K562 (cell line): ENCODE measurements around the gene TTC38. TPM values are rescaled to one million over a fixed set of nuclear protein-coding genes. Genes with fewer than 3 reads are reported as not detected.

Source experiments
- CBFB ChIP-seq: sonication (generic); formaldehyde crosslinking; IDR thresholded peaks from 2 replicates; pipeline ENCODE4 v1.4.0; 2020; ENCODE audit warnings: mild to moderate bottlenecking, missing genetic modification reagents
- CHCHD3 ChIP-seq: fragments of 250-450 bp; sonication (Bioruptor Pico); IDR thresholded peaks from 2 replicates; pipeline ENCODE4 v2.1.2; 2022; ENCODE audit warnings: mild to moderate bottlenecking
- CHD4 ChIP-seq: fragments of 200-600 bp; sonication (generic); IDR thresholded peaks from 3 replicates; pipeline ENCODE4 v1.6.1; 2012; ENCODE audit warnings: low read depth, mild to moderate bottlenecking, mixed read lengths, low read length, inconsistent platforms; ENCODE audit not compliant: insufficient read depth, insufficient replicate concordance, poor library complexity, severe bottlenecking
- COPS2 ChIP-seq: fragments of 450-650 bp; conservative IDR thresholded peaks from 2 replicates; pipeline ENCODE4 v1.6.1; 2016; ENCODE audit warnings: mild to moderate bottlenecking, moderate library complexity
- ETS2 ChIP-seq: IDR thresholded peaks from 2 replicates; pipeline ENCODE4 v1.6.1; 2016; ENCODE audit warnings: borderline replicate concordance, missing genetic modification characterization, mild to moderate bottlenecking, moderate library complexity, missing compliant biosample characterization; ENCODE audit not compliant: poor library complexity, severe bottlenecking
- IRF2 ChIP-seq: sonication (generic); formaldehyde crosslinking; IDR thresholded peaks from 2 replicates; pipeline ENCODE4 v1.8.1; 2022; ENCODE audit warnings: mild to moderate bottlenecking, missing genetic modification reagents
- KDM4B ChIP-seq, 2 experiments: fragments of 450-650 bp in 1 of 2; sonication (generic) in 1 of 2; IDR thresholded peaks; 2 replicates each; pipeline ENCODE4 v1.6.1; 2016 to 2017; ENCODE audit warnings: borderline replicate concordance in 2 of 2, antibody characterized with exemption in 1 of 2, low read depth in 1 of 2, mild to moderate bottlenecking in 1 of 2
- KHSRP ChIP-seq: fragments of 450-650 bp; IDR thresholded peaks from 2 replicates; pipeline ENCODE4 v1.6.1; 2017
- MBD1 ChIP-seq: fragments of 250-450 bp; sonication (Bioruptor Pico); IDR thresholded peaks from 2 replicates; pipeline ENCODE4 v1.8.0; 2022; ENCODE audit warnings: inconsistent platforms
- POLR2AphosphoS5 ChIP-seq: IDR thresholded peaks from 2 replicates; pipeline ENCODE4 v1.6.1; 2011; ENCODE audit warnings: mild to moderate bottlenecking, low read depth, low read length, moderate library complexity; ENCODE audit not compliant: control insufficient read depth, insufficient read depth
- RBM25 ChIP-seq: fragments of 200-400 bp; formaldehyde crosslinking; IDR thresholded peaks from 2 replicates; pipeline ENCODE4 v1.6.1; 2018; ENCODE audit warnings: low read length, low read depth, moderate library complexity; ENCODE audit not compliant: severe bottlenecking
- SIN3B ChIP-seq: fragments of 450-650 bp; IDR thresholded peaks from 2 replicates; pipeline ENCODE4 v1.6.1; 2017; ENCODE audit warnings: low read depth, mild to moderate bottlenecking, moderate library complexity
- ZNF318 ChIP-seq, 2 experiments: fragments of 450-650 bp; IDR thresholded peaks; 2 replicates each; pipeline ENCODE4 v1.6.1; 2016; ENCODE audit warnings: mild to moderate bottlenecking in 2 of 2, borderline replicate concordance in 1 of 2, low read depth in 1 of 2, moderate library complexity in 1 of 2
- ZNF644 ChIP-seq: fragments of 200-800 bp; sonication (Bioruptor generic); IDR thresholded peaks from 2 replicates; pipeline ENCODE4 v1.6.1; 2016; ENCODE audit warnings: low read depth, missing genetic modification characterization, missing compliant biosample characterization
- ZNF717 ChIP-seq: fragments of 250-450 bp; sonication (Bioruptor Pico); IDR thresholded peaks from 2 replicates; pipeline ENCODE4 v1.5.0; 2021
- ZNF79 ChIP-seq: fragments of 250-450 bp; sonication (Bioruptor Pico); IDR thresholded peaks from 2 replicates; pipeline ENCODE4 v1.4.0; 2020; ENCODE audit warnings: low read depth, mild to moderate bottlenecking, moderate library complexity
- polyA plus RNA-seq, 8 experiments: library from polyadenylated mRNA; depleted of rRNA in 4 of 8; stranded (reverse) in 5 of 8; unstranded in 3 of 8; fragments of >200 nt; fragmentation: Nextera tagmentation in 2 of 8; fragmentation: Illumina TruSeq in 1 of 8; extraction: Ambion mirVana in 2 of 8; extraction: Trizol in 1 of 8; gene quantifications; 2 replicates each; pipeline versions ENCODE4 v1.2.1 to v1.2.3, GENCODE V29; 2011 to 2014; ENCODE audit warnings: inconsistent platforms in 1 of 8, missing spikeins in 1 of 8
- total RNA-seq, 7 experiments: library from RNA; depleted of rRNA in 6 of 7; stranded (reverse); fragments of >200 nt in 6 of 7; fragmentation: Illumina TruSeq in 2 of 7; extraction: Trizol in 2 of 7; gene quantifications; 2 replicates each; pipeline versions ENCODE4 v1.2.1 to v1.2.3, GENCODE V29; 2011 to 2021; ENCODE audit warnings: low replicate concordance in 1 of 7

TTC38 gene
- total and polyA plus RNA-seq, 9 of the 15 experiments (the other 6 are each of a cell fraction or from before 2014, with no cell fraction given), result 0.84 to 28.4 (median 18.1) TPM

- TF ChIP-seq SIN3B (peak; percentile 48; the same call in 1 of the 2 replicates), ZNF318 (IDR thresholded peaks at IDR 0.05; ENCODE audit: borderline replicate concordance in 1 of 2, low read depth in 1 of 2) (no peak), CBFB (no peak), CHD4 (no peak), KDM4B (IDR thresholded peaks at IDR 0.05; ENCODE audit: borderline replicate concordance in 2 of 2, low read depth in 1 of 2) (no peak), RBM25 (no peak), COPS2 (no peak), ETS2 (tag) (no peak), POLR2AphosphoS5 (peak; percentile 44; the same call in 1 of the 2 replicates), CHCHD3 (CRISPR knock-in tag) (no peak), IRF2 (no peak), ZNF644 (tag) (no peak), KHSRP (no peak), MBD1 (no peak), ZNF717 (no peak), ZNF79 (no peak)
Measured at GRCh38 chr22:46296257-46297150, 28.7 kb downstream of the TTC38 start, which contains the start of gene GTSE1 (continued).
